PC-9 (cell line): ENCODE data around the gene PAK6.

Source experiments
- EZH2 ChIP-seq: fragments of 200-600 bp; sonication (generic); IDR thresholded peaks from 2 replicates; pipeline ENCODE4 v1.8.0; 2017; ENCODE audit warnings: antibody characterized with exemption, low read depth
- TF ChIP-seq, protein P1 (sequence below): fragments of 200-600 bp; sonication (generic); conservative IDR thresholded peaks from 2 replicates; pipeline ENCODE4 v1.6.1; 2017; ENCODE audit warnings: mixed run types, antibody characterized with exemption, mild to moderate bottlenecking, moderate library complexity

DNA sequence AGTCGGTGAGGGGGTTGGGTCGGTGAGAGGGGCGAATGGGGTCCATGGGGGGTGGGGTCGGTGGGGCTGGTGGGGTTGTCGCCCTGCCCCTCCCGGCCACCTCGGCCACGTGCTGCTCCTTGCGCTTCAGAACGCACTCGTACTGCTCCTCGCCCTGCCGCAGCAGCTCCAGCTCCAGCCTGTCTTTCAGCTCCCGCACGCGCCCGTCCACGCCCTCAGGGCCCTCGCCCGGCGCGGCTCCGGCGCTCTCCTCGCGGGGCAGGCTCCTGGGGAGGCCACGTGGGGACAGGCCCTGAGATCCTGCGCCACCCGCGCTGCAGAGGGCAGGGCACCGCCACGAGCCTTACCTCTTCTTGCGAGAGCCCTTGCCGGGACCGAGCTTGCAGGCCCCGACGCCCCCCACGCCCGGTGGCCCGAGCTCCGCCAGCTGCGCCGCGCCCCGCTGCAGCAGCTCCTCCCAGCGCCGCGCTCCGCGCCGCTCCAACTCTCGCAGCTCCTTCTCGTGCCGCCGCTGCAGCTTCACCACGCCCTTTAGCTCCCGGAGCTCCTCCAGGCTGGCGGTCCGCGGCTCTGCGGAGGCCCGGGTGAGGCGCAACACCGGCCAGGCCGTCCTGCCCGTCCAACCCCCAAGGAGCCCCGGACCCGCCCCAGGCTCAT, 52.2 kb downstream of the PAK6 start:
- TF ChIP-seq, protein P1, sequence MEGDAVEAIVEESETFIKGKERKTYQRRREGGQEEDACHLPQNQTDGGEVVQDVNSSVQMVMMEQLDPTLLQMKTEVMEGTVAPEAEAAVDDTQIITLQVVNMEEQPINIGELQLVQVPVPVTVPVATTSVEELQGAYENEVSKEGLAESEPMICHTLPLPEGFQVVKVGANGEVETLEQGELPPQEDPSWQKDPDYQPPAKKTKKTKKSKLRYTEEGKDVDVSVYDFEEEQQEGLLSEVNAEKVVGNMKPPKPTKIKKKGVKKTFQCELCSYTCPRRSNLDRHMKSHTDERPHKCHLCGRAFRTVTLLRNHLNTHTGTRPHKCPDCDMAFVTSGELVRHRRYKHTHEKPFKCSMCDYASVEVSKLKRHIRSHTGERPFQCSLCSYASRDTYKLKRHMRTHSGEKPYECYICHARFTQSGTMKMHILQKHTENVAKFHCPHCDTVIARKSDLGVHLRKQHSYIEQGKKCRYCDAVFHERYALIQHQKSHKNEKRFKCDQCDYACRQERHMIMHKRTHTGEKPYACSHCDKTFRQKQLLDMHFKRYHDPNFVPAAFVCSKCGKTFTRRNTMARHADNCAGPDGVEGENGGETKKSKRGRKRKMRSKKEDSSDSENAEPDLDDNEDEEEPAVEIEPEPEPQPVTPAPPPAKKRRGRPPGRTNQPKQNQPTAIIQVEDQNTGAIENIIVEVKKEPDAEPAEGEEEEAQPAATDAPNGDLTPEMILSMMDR: no peak
- no peak for TF ChIP-seq EZH2
